Nephron (organoid): Measurements from ENCODE around the gene XXYLT1.
"Not testable (repeated sequence)": the region's sequence is repeated elsewhere in the genome, so short reads cannot be mapped to it uniquely, and the experiment has no call there.

Source experiments
- H3K27ac Mint-ChIP-seq, 3 experiments: 2 replicates each; pipeline ENCODE4 v1.8.0; 2020; ENCODE audit warnings: mixed read lengths in 3 of 3, mild to moderate bottlenecking in 2 of 3, moderate library complexity in 1 of 3
- H3K27me3 Mint-ChIP-seq: 2 replicates; pipeline ENCODE4 v1.8.0; 2021; ENCODE audit warnings: low read depth, mild to moderate bottlenecking, moderate library complexity, mixed read lengths
- H3K36me3 Mint-ChIP-seq: 2 replicates; pipeline ENCODE4 v1.8.0; 2020; ENCODE audit warnings: low read depth, mixed read lengths
- H3K4me1 Mint-ChIP-seq: 2 replicates; pipeline ENCODE4 v1.8.0; 2020; ENCODE audit warnings: mixed read lengths
- H3K4me3 Mint-ChIP-seq, 3 experiments: 2 replicates each; pipeline ENCODE4 v1.8.0; 2020; ENCODE audit warnings: mild to moderate bottlenecking in 3 of 3, mixed read lengths in 3 of 3, moderate library complexity in 2 of 3
- H3K9me3 Mint-ChIP-seq: 2 replicates; pipeline ENCODE4 v1.8.0; 2020; ENCODE audit warnings: mixed read lengths
- TF ChIP-seq, protein P1 (sequence below), 3 experiments: fragments of 200-600 bp; sonication (generic); IDR thresholded peaks; one replicate each; pipeline ENCODE4 v1.5.0; 2021; ENCODE audit warnings: antibody characterized with exemption in 3 of 3; ENCODE audit not compliant: unreplicated experiment in 3 of 3

Gene XXYLT1

GRCh38 chr3:195054311-195054710 is 216.6 kb downstream of the XXYLT1 start:
- no peak overlapping the region for H3K27ac Mint-ChIP-seq
- H3K36me3 Mint-ChIP-seq, result no peaks in the 10 kb centered on the region
- H3K27me3 Mint-ChIP-seq, result peaks cover 18% of the 10 kb centered on the region
- peaks cover 8% of the 10 kb centered on the region for H3K4me1 Mint-ChIP-seq
- peaks cover 15% of the 10 kb centered on the region for H3K9me3 Mint-ChIP-seq
- H3K4me3 Mint-ChIP-seq, result no peak overlapping the region
- TF ChIP-seq, protein P1, sequence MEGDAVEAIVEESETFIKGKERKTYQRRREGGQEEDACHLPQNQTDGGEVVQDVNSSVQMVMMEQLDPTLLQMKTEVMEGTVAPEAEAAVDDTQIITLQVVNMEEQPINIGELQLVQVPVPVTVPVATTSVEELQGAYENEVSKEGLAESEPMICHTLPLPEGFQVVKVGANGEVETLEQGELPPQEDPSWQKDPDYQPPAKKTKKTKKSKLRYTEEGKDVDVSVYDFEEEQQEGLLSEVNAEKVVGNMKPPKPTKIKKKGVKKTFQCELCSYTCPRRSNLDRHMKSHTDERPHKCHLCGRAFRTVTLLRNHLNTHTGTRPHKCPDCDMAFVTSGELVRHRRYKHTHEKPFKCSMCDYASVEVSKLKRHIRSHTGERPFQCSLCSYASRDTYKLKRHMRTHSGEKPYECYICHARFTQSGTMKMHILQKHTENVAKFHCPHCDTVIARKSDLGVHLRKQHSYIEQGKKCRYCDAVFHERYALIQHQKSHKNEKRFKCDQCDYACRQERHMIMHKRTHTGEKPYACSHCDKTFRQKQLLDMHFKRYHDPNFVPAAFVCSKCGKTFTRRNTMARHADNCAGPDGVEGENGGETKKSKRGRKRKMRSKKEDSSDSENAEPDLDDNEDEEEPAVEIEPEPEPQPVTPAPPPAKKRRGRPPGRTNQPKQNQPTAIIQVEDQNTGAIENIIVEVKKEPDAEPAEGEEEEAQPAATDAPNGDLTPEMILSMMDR (IDR thresholded peaks at IDR 0.05; ENCODE audit: unreplicated experiment in 3 of 3), result no peak

- TF ChIP-seq, protein P1 (IDR thresholded peaks at IDR 0.05; ENCODE audit: unreplicated experiment in 3 of 3), result no peak
Observed at GRCh38 chr3:195052939-195053338, 218.0 kb downstream of the XXYLT1 start.

DNA sequence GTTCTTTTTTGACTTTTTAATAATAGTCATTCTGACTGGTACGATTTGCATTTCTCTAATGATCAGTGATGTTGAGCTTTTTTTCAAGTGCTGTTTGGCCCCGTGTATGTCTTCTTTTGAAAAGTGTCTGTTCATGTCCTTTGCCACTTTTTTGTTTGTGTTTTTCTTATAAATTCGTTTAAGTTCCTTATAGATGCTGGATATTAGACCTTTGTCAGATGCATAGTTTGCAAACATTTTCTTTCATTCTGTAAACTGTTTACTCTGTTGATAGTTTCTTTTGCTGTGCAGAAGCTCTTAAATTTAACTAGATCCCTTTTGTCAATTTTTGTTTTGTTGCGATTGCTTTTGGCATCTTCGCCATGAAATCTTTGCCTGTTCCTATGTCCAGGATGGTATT is 220.7 kb downstream of the XXYLT1 start:
- not testable (repeated sequence) for H3K27ac Mint-ChIP-seq, H3K4me3 Mint-ChIP-seq, H3K4me1 Mint-ChIP-seq, H3K36me3 Mint-ChIP-seq
- Mint-ChIP-seq H3K9me3 (peaks cover 13% of the 10 kb centered on the region), H3K27me3 (peaks cover 13% of the 10 kb centered on the region)

More at GRCh38 chr3:195052939-195053338, 218.0 kb downstream of the XXYLT1 start:
- Mint-ChIP-seq H3K27me3 (peaks cover 12% of the 10 kb centered on the region), H3K9me3 (peaks cover 15% of the 10 kb centered on the region), H3K36me3 (no peaks in the 10 kb centered on the region), H3K27ac (no peak overlapping the region), H3K4me3 (no peak overlapping the region), H3K4me1 (no peaks in the 10 kb centered on the region)

DNA sequence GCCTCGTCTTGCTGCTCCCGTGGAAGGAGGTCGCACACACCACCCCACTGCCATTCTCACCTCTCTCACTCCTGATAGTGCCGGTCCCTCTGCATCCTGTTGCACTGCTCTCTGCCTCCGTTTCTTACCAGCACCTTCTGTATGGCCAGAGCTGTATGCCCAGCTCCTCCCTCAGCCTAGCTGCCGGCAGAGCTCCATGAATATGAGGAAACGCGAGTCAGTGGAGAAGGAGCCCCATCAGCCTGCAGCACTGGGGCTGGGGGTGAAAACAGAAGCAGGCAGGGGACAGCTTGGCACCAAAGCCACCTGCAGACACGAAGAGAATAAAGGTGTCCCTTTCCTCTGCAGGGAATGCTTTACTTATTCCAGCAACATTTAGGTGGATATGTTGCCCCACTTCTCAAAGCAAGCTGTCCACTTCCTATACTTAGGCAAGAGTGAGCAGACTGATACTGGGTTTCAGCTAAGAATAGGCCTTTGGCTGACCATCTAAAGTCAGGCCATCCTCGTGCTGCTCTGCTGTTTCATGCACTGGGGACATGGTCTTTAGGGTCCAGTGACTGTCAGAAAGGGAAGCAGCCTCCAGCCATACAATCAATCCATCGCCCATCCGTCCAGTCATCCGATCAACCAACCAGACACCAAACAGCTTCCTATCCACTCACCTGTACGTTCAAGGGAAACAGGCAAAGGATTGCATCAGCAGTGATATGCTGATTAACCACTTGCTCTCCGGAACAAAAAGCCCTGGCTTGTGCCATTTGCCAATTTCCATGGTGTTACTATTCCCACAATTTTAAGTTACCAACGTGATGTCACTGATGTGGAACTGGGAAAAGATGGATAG is 222.7 kb downstream of the XXYLT1 start:
- H3K27ac Mint-ChIP-seq, result no peak overlapping the region
- no peaks in the 10 kb centered on the region for H3K36me3 Mint-ChIP-seq
- peaks cover 13% of the 10 kb centered on the region for H3K27me3 Mint-ChIP-seq
- peaks cover 5% of the 10 kb centered on the region for H3K4me1 Mint-ChIP-seq
- no peak overlapping the region for H3K4me3 Mint-ChIP-seq
- peaks cover 3% of the 10 kb centered on the region for H3K9me3 Mint-ChIP-seq
- TF ChIP-seq, protein P1 (IDR thresholded peaks at IDR 0.05; ENCODE audit: unreplicated experiment in 3 of 3), result no peak

- Mint-ChIP-seq H3K27me3 (peaks cover 19% of the 10 kb centered on the region), H3K4me1 (peaks cover 8% of the 10 kb centered on the region), H3K9me3 (no peaks in the 10 kb centered on the region), H3K27ac (no peak overlapping the region), H3K36me3 (no peaks in the 10 kb centered on the region), H3K4me3 (no peak overlapping the region)
- TF ChIP-seq, protein P1 (IDR thresholded peaks at IDR 0.05; ENCODE audit: unreplicated experiment in 3 of 3), result no peak
Observed at GRCh38 chr3:195047536-195047935, 223.4 kb downstream of the XXYLT1 start.

- H3K36me3 Mint-ChIP-seq, result no peaks in the 10 kb centered on the region
- no peak overlapping the region for H3K27ac Mint-ChIP-seq
- no peaks in the 10 kb centered on the region for H3K9me3 Mint-ChIP-seq
- H3K27me3 Mint-ChIP-seq, result peaks cover 19% of the 10 kb centered on the region
- TF ChIP-seq, protein P1 (IDR thresholded peaks at IDR 0.05; ENCODE audit: unreplicated experiment in 3 of 3), result no peak
- H3K4me3 Mint-ChIP-seq, result no peak overlapping the region
- H3K4me1 Mint-ChIP-seq, result peaks cover 14% of the 10 kb centered on the region
Observed at GRCh38 chr3:195046441-195046840, 224.5 kb downstream of the XXYLT1 start.
